DND-41 (cell line): Measurements from ENCODE around the gene GATA2.

Experiments used
- CTCF ChIP-seq: IDR thresholded peaks from 2 replicates; pipeline ENCODE4 v1.5.1; 2012; ENCODE audit warnings: borderline replicate concordance, low read length, moderate library complexity, mild to moderate bottlenecking; ENCODE audit not compliant: poor library complexity, severe bottlenecking; ENCODE audit errors: extremely low read depth
- EZH2 ChIP-seq: IDR thresholded peaks from 3 replicates; pipeline ENCODE4 v1.6.1; 2012; ENCODE audit warnings: borderline replicate concordance, low read depth, mild to moderate bottlenecking, moderate library complexity, low read length, inconsistent platforms; ENCODE audit not compliant: severe bottlenecking

GRCh38 chr3:128430301-128430700 lies 62.7 kb downstream of the GATA2 start:
- TF ChIP-seq EZH2, result no peak
- no peak for TF ChIP-seq CTCF
